Measurements from ENCODE around the gene MZF1. TPM values are rescaled to one million over a fixed set of nuclear protein-coding genes. Genes with fewer than 3 reads are reported as not detected.

The MZF1 gene
- total RNA-seq, 4 donors from 2014 or later, result 26.5 to 41.5 (median 30.0) TPM

DNA sequence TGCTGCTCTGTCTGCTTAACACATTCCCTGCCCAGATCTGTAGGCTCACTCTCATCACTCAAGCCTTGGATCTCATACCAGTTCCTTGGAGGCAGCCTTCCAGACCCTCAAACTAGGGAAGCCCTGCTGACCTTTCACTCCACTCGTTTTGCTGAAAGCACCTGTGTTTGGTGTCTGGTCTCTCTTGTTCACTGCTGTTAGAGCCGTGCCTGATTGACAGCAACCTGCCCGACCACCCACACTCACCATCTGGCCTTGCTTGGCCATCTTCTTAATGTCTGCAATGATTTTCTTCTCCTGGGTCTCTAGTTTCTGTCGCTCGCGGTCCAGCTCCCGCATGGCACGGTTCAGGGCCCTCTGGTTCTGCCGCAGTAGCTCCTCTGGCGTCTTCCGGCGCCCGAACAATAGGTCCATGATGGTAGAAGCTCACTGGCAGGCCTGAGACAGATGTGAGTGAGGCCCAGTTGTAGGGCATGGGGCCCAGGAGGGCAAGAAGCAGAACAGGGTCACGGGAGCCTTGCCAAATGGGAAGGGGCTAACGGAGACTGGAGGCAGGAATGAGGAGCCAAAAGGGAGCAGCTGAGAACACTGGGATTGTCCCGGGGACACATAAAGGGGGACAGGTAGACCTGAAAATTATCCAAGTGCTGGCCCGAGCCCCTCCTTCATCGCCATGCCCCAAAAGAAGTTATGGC is 19.2 kb downstream of the MZF1 start:
- Histone ChIP-seq H3K4me1 (peaks cover 11 to 12% of the 10 kb centered on the region in 2 donors), H3K9me3 (no peaks in the 10 kb centered on the region), H3K36me3 (no peaks in the 10 kb centered on the region), H3K27ac (peak overlapping the region; percentile 91 to 94), H3K4me3 (peak overlapping the region; percentile 69 to 77), H3K27me3 (no peaks in the 10 kb centered on the region)
- peak in 1 of 2 donors; percentile 38 for DNase-seq
- intact Hi-C loops (cut with DNase I; ENCODE audit: low total_unique reads), result no loop called here
- no peak for TF ChIP-seq POLR2A (IDR thresholded peaks at IDR 0.05)
- TF ChIP-seq, protein P1, sequence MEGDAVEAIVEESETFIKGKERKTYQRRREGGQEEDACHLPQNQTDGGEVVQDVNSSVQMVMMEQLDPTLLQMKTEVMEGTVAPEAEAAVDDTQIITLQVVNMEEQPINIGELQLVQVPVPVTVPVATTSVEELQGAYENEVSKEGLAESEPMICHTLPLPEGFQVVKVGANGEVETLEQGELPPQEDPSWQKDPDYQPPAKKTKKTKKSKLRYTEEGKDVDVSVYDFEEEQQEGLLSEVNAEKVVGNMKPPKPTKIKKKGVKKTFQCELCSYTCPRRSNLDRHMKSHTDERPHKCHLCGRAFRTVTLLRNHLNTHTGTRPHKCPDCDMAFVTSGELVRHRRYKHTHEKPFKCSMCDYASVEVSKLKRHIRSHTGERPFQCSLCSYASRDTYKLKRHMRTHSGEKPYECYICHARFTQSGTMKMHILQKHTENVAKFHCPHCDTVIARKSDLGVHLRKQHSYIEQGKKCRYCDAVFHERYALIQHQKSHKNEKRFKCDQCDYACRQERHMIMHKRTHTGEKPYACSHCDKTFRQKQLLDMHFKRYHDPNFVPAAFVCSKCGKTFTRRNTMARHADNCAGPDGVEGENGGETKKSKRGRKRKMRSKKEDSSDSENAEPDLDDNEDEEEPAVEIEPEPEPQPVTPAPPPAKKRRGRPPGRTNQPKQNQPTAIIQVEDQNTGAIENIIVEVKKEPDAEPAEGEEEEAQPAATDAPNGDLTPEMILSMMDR (IDR thresholded peaks at IDR 0.05), result no peak

DNA sequence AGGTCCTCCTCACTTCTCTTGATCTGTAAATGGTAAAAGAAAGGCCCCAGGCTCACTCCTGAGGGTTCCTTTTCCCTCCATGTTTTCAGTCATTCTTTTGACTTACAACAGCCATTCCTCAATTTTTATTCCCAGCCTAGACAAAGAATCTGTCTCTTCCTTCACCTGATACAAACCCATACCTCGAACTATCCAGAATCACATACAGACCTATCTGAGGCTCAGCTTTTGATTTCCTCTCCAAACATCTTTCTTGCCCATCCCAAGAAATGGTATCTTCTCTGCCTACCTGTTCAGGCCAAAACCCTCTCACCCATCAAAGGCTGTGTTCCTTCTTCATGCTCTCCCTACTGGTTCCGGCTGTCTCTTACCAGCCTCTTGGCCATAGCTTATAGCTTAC is 20.5 kb downstream of the MZF1 start:
- Histone ChIP-seq H3K27me3 (no peaks in the 10 kb centered on the region), H3K9me3 (no peaks in the 10 kb centered on the region), H3K4me1 (peaks cover 11 to 13% of the 10 kb centered on the region in 2 donors), H3K36me3 (no peaks in the 10 kb centered on the region), H3K4me3 (no peak overlapping the region), H3K27ac (no peak overlapping the region)
- DNase-seq, result no peak
- TF ChIP-seq, protein P1 (IDR thresholded peaks at IDR 0.05), result no peak
- TF ChIP-seq POLR2A (IDR thresholded peaks at IDR 0.05), result no peak
- intact Hi-C loops (cut with DNase I; ENCODE audit: low total_unique reads), result no loop called here

DNA sequence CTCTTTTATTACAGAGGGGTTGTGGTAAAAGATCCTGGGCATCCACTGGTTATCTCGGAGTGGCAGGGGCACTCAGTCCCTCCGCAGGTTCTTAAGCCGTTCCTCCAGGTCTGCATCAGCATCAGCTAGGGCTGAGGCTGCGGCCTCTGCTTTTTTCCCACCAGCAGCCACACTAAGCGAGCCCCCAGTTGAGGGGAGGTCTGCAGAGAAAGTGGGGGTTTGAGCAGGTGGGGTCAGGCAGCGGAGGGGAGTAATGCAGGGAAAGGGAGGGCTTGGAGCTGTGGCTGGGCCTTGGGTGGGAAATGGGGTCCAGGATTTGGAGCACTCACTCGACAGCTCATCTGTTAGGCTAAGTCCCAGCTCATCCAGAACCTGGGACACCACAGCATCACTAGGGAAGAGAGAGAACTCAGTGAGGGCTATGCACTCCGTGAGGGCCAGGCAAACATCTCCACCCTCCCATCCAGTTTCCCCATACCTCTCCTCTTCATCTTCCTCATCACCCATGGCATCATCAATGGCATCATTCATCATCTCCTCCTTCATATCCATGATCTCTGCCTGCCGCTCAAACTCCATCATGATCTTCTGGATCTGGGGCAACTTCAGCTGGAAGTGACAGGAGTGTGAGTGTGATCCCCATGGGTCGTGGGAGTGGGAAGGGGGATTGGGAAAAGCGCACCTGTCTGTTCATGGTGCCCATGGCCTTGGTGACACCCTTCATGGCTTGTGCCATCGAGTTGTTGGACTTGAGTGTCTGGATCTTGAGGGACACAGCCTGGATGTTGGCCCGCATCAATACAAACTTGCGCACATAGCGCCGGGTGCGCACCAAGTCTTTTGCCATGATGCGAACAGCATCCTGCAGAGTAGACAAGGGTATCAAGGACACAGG is 21.3 kb downstream of the MZF1 start:
- no peak for TF ChIP-seq POLR2A (IDR thresholded peaks at IDR 0.05)
- TF ChIP-seq, protein P1 (IDR thresholded peaks at IDR 0.05), result no peak
- Histone ChIP-seq H3K27me3 (no peaks in the 10 kb centered on the region), H3K4me3 (no peak overlapping the region), H3K36me3 (no peaks in the 10 kb centered on the region), H3K4me1 (peaks cover 10 to 13% of the 10 kb centered on the region in 2 donors), H3K27ac (no peak overlapping the region), H3K9me3 (no peaks in the 10 kb centered on the region)
- intact Hi-C loops (cut with DNase I; ENCODE audit: low total_unique reads), result no loop called here
- no peak for DNase-seq

DNA sequence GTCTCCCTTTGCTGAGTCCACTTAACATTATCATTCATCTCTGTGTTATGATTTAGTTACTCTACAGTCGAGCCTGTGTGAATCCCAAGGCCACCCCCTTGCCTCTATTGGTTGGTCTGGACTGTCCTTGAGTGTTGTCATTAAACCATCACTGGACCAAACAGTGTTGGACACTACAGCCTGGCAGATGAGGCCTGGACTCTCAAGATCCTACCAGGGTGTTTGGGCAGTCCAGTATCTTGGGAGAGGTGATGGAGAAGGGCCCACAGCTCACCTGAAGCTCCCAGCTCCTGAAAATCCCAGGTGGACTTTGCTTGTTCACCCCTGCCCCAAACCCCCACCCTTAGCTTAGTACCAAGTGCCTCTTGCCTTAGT is 22.0 kb downstream of the MZF1 start:
- no peak for DNase-seq
- Histone ChIP-seq H3K27ac (no peak overlapping the region), H3K4me1 (peaks cover 14 to 15% of the 10 kb centered on the region in 2 donors), H3K36me3 (no peaks in the 10 kb centered on the region), H3K27me3 (no peaks in the 10 kb centered on the region), H3K4me3 (no peak overlapping the region), H3K9me3 (no peaks in the 10 kb centered on the region)
- no peak for TF ChIP-seq POLR2A (IDR thresholded peaks at IDR 0.05)
- TF ChIP-seq, protein P1 (IDR thresholded peaks at IDR 0.05), result no peak
- intact Hi-C loops (cut with DNase I; ENCODE audit: low total_unique reads), result no loop called here
